Measurements from ENCODE around the gene CDHR3.

DNA sequence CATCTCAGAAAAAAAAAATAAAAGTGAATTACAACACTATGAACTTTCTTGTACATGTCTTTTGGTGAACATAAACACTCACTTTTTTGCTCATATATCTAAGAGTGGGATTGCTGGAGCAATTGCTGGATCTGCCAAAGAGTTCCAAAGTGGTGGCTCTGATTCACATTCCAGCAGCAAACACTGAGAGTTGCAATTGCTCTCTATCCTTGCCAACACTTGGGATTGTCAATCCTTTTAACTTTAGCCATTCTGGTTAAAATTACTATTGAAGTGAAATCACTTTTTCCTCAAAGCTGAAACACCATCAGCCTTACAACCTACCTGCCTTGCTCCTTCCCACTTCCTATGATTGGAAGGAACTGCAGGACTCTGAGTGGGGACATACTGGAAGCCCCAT lies 70.7 kb downstream of the CDHR3 start:
- TF ChIP-seq CTCF (conservative IDR thresholded peaks at IDR 0.05) (no peak), EZH2 (IDR thresholded peaks at IDR 0.05; ENCODE audit: low read depth) (no peak)
